ENCODE data around the gene SMC1B.

- TF ChIP-seq MAX (IDR thresholded peaks at IDR 0.05) (no peak), CEBPB (IDR thresholded peaks at IDR 0.05) (no peak), CHD4 (IDR thresholded peaks at IDR 0.05; ENCODE audit: borderline replicate concordance) (no peak), CTCF (IDR thresholded peaks at IDR 0.05) (no peak)
Measured at GRCh38 chr22:45317551-45318167, 95.7 kb downstream of the SMC1B start.

Data from A549 (cell line).